Activated T-helper 2 cell treated with anti-CD3 and anti-CD28 coated beads, Interferon-gamma antibody, Interleukin-2, Interleukin-4, amounts not matched to agents 10 μg/mL and 5 μg/mL and 100 μg/mL, durations not matched to agents 14 hours and 24 hours and 36 hours (primary cell): ENCODE measurements around the gene TRIM38. TPM values are rescaled to one million over a fixed set of nuclear protein-coding genes. Genes with fewer than 3 reads are reported as not detected.

Experiments
- DNase-seq: peaks from one replicate; pipeline ENCODE4 v3.0.0; 2021; ENCODE audit warnings: low spot score
- H3K27ac Mint-ChIP-seq: one replicate; pipeline ENCODE4 v1.8.0; 2021; ENCODE audit warnings: mixed read lengths
- H3K27me3 Mint-ChIP-seq: one replicate; pipeline ENCODE4 v1.8.0; 2021; ENCODE audit warnings: low read depth, mixed read lengths
- H3K36me3 Mint-ChIP-seq: one replicate; pipeline ENCODE4 v1.8.0; 2021; ENCODE audit warnings: low read depth, mixed read lengths
- H3K4me1 Mint-ChIP-seq: one replicate; pipeline ENCODE4 v1.8.0; 2021; ENCODE audit warnings: low read depth, mixed read lengths
- H3K4me3 Mint-ChIP-seq: one replicate; pipeline ENCODE4 v1.8.0; 2021; ENCODE audit warnings: low read depth, mild to moderate bottlenecking, moderate library complexity, mixed read lengths
- H3K9me3 Mint-ChIP-seq: one replicate; pipeline ENCODE4 v1.8.0; 2021; ENCODE audit warnings: mixed read lengths
- intact Hi-C: fragments of 100-400 bp; cut with micrococcal nuclease; formaldehyde crosslinking; loops from one replicate; pipeline ENCODE4 v1.15.1; 2023
- total RNA-seq: library from RNA; stranded (reverse); gene quantifications from 2 replicates; pipeline ENCODE4 v1.2.3, GENCODE V29; 2022

TRIM38 gene
- total RNA-seq, 1 donor from 2014 or later, result 29.2 TPM

GRCh38 chr6:26021001-26021349, 58.4 kb downstream of the TRIM38 start:
- H3K27me3 Mint-ChIP-seq, result no peaks in the 10 kb centered on the region
- peaks cover 58% of the 10 kb centered on the region for H3K4me1 Mint-ChIP-seq
- DNase-seq, result peak; percentile 57
- H3K4me3 Mint-ChIP-seq, result peak overlapping the region; percentile 96
- peaks cover 13% of the 10 kb centered on the region for H3K36me3 Mint-ChIP-seq
- intact Hi-C loops, result loop anchor here (1.0 to 2.0 kb wide), 3 partner anchors 22 to 102 kb away; partner anchors contain the start of gene TRIM38
- peaks cover 15% of the 10 kb centered on the region for H3K9me3 Mint-ChIP-seq
- peak overlapping the region; percentile 100 for H3K27ac Mint-ChIP-seq

- H3K9me3 Mint-ChIP-seq, result peaks cover 15% of the 10 kb centered on the region
- peaks cover 62% of the 10 kb centered on the region for H3K4me1 Mint-ChIP-seq
- DNase-seq, result peak; percentile 86
- peak overlapping the region; percentile 100 for H3K27ac Mint-ChIP-seq
- H3K4me3 Mint-ChIP-seq, result peak overlapping the region; percentile 96
- intact Hi-C loops, result loop anchor here (1.0 to 2.0 kb wide), 3 partner anchors 22 to 102 kb away; partner anchors contain the start of gene TRIM38
- H3K27me3 Mint-ChIP-seq, result no peaks in the 10 kb centered on the region
- H3K36me3 Mint-ChIP-seq, result peaks cover 13% of the 10 kb centered on the region
Observed at GRCh38 chr6:26021350-26022131, 58.9 kb downstream of the TRIM38 start.

- H3K9me3 Mint-ChIP-seq, result peaks cover 15% of the 10 kb centered on the region
- no peaks in the 10 kb centered on the region for H3K27me3 Mint-ChIP-seq
- peaks cover 13% of the 10 kb centered on the region for H3K36me3 Mint-ChIP-seq
- DNase-seq, result peak; percentile 47
- H3K4me1 Mint-ChIP-seq, result peaks cover 58% of the 10 kb centered on the region
- intact Hi-C loops, result no loop called here
- H3K4me3 Mint-ChIP-seq, result peak overlapping the region; percentile 96
- H3K27ac Mint-ChIP-seq, result peak overlapping the region; percentile 100
Observed at GRCh38 chr6:26022132-26022472, 59.5 kb downstream of the TRIM38 start.

- peak overlapping the region; percentile 100 for H3K27ac Mint-ChIP-seq
- peaks cover 15% of the 10 kb centered on the region for H3K9me3 Mint-ChIP-seq
- DNase-seq, result no peak
- intact Hi-C loops, result no loop called here
- no peaks in the 10 kb centered on the region for H3K27me3 Mint-ChIP-seq
- peaks cover 13% of the 10 kb centered on the region for H3K36me3 Mint-ChIP-seq
- peaks cover 57% of the 10 kb centered on the region for H3K4me1 Mint-ChIP-seq
- peak overlapping the region; percentile 96 for H3K4me3 Mint-ChIP-seq
Observed at GRCh38 chr6:26022737-26023136, 60.1 kb downstream of the TRIM38 start.

- Mint-ChIP-seq H3K27ac (peak overlapping the region; percentile 3), H3K27me3 (no peaks in the 10 kb centered on the region), H3K9me3 (peaks cover 2% of the 10 kb centered on the region), H3K4me3 (no peak overlapping the region), H3K36me3 (peaks cover 1% of the 10 kb centered on the region), H3K4me1 (peaks cover 67% of the 10 kb centered on the region)
- intact Hi-C loops, result no loop called here
- no peak for DNase-seq
Observed at GRCh38 chr6:26024651-26025046, 62.0 kb downstream of the TRIM38 start.

- H3K36me3 Mint-ChIP-seq, result no peaks in the 10 kb centered on the region
- H3K27me3 Mint-ChIP-seq, result no peaks in the 10 kb centered on the region
- intact Hi-C loops, result no loop called here
- H3K4me3 Mint-ChIP-seq, result peak overlapping the region; percentile 75
- no peak for DNase-seq
- peaks cover 71% of the 10 kb centered on the region for H3K4me1 Mint-ChIP-seq
- H3K27ac Mint-ChIP-seq, result peak overlapping the region; percentile 90
- H3K9me3 Mint-ChIP-seq, result no peaks in the 10 kb centered on the region
Observed at GRCh38 chr6:26025047-26025893, 62.7 kb downstream of the TRIM38 start.

- Mint-ChIP-seq H3K27ac (peak overlapping the region; percentile 90), H3K4me1 (peaks cover 77% of the 10 kb centered on the region), H3K27me3 (no peaks in the 10 kb centered on the region), H3K9me3 (no peaks in the 10 kb centered on the region), H3K4me3 (peak overlapping the region; percentile 75), H3K36me3 (no peaks in the 10 kb centered on the region)
- DNase-seq, result peak; percentile 89
- intact Hi-C loops, result loop anchor here (2.0 kb wide), 5 partner anchors 17 to 1307 kb away; partner anchors contain the start of gene C6orf62
Observed at GRCh38 chr6:26025894-26026832, 63.6 kb downstream of the TRIM38 start.

GRCh38 chr6:26026833-26027490, 64.4 kb downstream of the TRIM38 start:
- H3K27me3 Mint-ChIP-seq, result no peaks in the 10 kb centered on the region
- peak; percentile 95 for DNase-seq
- H3K4me1 Mint-ChIP-seq, result peaks cover 78% of the 10 kb centered on the region
- no peaks in the 10 kb centered on the region for H3K36me3 Mint-ChIP-seq
- peak overlapping the region; percentile 75 for H3K4me3 Mint-ChIP-seq
- intact Hi-C loops, result loop anchor here (1.0 to 2.0 kb wide), 6 partner anchors 16 to 1308 kb away; partner anchors contain the start of gene C6orf62
- H3K27ac Mint-ChIP-seq, result peak overlapping the region; percentile 90
- no peaks in the 10 kb centered on the region for H3K9me3 Mint-ChIP-seq

GRCh38 chr6:26027491-26028211, 65.0 kb downstream of the TRIM38 start:
- Mint-ChIP-seq H3K27me3 (no peaks in the 10 kb centered on the region), H3K4me3 (peak overlapping the region; percentile 75), H3K36me3 (no peaks in the 10 kb centered on the region), H3K9me3 (no peaks in the 10 kb centered on the region), H3K27ac (peak overlapping the region; percentile 90), H3K4me1 (peaks cover 72% of the 10 kb centered on the region)
- intact Hi-C loops, result loop anchor here (1.0 to 2.0 kb wide), 6 partner anchors 15 to 1309 kb away; partner anchors contain the start of gene C6orf62
- DNase-seq, result no peak

GRCh38 chr6:26028212-26028745, 65.7 kb downstream of the TRIM38 start:
- H3K4me1 Mint-ChIP-seq, result peaks cover 73% of the 10 kb centered on the region
- H3K27ac Mint-ChIP-seq, result peak overlapping the region; percentile 90
- no peak for DNase-seq
- H3K36me3 Mint-ChIP-seq, result no peaks in the 10 kb centered on the region
- no peaks in the 10 kb centered on the region for H3K27me3 Mint-ChIP-seq
- H3K9me3 Mint-ChIP-seq, result no peaks in the 10 kb centered on the region
- peak overlapping the region; percentile 27 for H3K4me3 Mint-ChIP-seq
- intact Hi-C loops, result no loop called here
